Measurements from ENCODE around the gene DRC1.

DNA sequence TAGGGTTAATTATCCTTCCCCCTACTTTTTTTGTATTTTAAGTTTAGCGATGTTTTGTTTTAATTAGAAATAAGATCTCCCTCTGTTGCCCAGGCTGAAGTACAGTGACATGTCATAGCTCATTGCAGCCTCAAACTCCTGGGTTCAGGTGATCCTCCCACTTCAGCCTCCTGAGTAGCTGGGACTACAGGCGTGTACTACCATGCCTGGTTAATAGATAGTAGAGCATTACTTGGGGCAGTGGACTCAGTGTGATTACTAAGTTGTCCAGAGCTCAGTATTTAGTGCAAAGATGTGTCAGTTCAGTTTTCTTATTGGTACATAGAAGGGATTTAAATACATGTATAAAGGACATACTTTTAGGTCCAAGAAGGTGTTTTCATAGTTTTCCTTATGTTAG is 45.6 kb upstream of the DRC1 start:
- TF ChIP-seq POLR2A (IDR thresholded peaks at IDR 0.05; ENCODE audit: low read length) (no peak), RCOR1 (IDR thresholded peaks at IDR 0.05; ENCODE audit: low read depth, low read length) (no peak), SREBF2 (IDR thresholded peaks at IDR 0.05) (no peak), HDAC2 (IDR thresholded peaks at IDR 0.05) (no peak)
- TF ChIP-seq, protein P1, sequence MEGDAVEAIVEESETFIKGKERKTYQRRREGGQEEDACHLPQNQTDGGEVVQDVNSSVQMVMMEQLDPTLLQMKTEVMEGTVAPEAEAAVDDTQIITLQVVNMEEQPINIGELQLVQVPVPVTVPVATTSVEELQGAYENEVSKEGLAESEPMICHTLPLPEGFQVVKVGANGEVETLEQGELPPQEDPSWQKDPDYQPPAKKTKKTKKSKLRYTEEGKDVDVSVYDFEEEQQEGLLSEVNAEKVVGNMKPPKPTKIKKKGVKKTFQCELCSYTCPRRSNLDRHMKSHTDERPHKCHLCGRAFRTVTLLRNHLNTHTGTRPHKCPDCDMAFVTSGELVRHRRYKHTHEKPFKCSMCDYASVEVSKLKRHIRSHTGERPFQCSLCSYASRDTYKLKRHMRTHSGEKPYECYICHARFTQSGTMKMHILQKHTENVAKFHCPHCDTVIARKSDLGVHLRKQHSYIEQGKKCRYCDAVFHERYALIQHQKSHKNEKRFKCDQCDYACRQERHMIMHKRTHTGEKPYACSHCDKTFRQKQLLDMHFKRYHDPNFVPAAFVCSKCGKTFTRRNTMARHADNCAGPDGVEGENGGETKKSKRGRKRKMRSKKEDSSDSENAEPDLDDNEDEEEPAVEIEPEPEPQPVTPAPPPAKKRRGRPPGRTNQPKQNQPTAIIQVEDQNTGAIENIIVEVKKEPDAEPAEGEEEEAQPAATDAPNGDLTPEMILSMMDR (IDR thresholded peaks at IDR 0.05): no peak
- TF ChIP-seq, protein P2, sequence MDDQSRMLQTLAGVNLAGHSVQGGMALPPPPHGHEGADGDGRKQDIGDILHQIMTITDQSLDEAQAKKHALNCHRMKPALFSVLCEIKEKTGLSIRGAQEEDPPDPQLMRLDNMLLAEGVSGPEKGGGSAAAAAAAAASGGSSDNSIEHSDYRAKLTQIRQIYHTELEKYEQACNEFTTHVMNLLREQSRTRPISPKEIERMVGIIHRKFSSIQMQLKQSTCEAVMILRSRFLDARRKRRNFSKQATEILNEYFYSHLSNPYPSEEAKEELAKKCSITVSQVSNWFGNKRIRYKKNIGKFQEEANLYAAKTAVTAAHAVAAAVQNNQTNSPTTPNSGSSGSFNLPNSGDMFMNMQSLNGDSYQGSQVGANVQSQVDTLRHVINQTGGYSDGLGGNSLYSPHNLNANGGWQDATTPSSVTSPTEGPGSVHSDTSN (IDR thresholded peaks at IDR 0.05): no peak
